HG03439 (cell line): ENCODE measurements around the gene INO80D.
"Not testable (repeated sequence)": the region's sequence is repeated elsewhere in the genome, so short reads cannot be mapped to it uniquely, and the experiment has no call there.

Experiments used
- ATAC-seq: cut with Tn5 transposase; IDR thresholded peaks from one replicate; pipeline ENCODE4 v1.9.1; 2021; ENCODE audit warnings: mild to moderate bottlenecking, moderate library complexity; ENCODE audit not compliant: unreplicated experiment

INO80D gene

DNA sequence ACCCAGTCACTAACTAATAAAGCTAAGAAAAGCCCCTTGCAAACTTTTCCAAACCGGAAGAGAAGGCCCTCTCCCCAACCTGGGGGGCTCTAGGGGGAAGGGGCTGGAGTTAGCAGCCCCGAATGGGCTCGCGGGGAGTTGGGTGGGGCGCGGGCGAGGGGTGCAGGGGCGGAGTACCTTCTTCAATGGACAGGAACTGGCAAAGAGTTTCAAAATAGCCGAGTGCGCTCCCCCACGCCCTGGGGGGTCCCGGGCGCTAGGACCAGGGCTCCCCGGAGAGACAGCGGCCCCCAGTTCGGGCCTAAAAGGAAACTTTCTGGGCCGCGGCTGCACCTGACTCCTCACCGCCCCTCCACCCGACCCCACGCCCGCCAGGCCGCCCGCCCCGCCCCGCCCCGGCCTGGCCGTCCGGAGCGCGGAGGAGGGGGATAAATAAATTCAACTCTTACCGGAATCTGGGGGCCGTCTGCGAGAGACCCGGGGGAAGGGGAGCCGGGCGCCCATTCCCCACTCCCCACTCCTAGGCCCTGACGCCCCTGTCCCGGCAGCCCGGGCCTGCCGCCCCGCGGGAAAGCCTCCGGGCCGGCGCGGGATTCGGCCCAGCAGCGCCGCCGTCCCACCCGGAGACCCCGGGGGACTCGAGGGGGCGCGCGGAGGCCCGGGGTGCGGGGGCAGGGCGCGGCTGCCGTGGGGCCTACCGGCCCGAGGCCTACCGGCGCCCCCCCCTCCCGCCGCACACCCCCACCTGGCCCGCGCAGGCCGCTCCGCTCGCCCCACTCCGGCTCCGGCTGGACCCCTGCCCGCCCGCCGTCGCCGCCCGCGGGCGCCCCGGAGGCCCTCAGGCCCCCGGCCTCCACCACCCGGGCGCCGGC is 868 bp downstream of the INO80D start:
- ATAC-seq, result peak; percentile 36

DNA sequence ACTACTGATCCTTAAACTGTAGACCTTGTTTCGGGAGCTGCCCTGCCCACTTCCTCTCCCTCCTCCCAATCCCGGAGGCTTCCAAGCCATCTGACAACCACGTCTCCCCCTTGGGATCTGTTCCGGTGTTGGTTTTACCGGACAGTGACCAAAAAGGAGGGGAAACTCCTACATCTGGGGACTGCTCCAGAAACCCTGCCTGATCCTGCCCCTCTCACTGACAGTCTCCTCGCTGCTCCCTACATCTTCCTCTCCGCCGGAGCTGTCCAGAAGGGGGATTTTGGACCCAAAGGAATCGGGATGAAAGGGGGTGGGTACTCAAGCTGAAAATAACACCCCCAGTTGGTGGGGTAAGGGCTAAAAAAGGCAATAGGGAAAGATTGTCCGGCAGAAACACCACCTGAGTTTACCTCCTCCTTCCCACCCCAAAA is 1.5 kb downstream of the INO80D start:
- no peak for ATAC-seq

DNA sequence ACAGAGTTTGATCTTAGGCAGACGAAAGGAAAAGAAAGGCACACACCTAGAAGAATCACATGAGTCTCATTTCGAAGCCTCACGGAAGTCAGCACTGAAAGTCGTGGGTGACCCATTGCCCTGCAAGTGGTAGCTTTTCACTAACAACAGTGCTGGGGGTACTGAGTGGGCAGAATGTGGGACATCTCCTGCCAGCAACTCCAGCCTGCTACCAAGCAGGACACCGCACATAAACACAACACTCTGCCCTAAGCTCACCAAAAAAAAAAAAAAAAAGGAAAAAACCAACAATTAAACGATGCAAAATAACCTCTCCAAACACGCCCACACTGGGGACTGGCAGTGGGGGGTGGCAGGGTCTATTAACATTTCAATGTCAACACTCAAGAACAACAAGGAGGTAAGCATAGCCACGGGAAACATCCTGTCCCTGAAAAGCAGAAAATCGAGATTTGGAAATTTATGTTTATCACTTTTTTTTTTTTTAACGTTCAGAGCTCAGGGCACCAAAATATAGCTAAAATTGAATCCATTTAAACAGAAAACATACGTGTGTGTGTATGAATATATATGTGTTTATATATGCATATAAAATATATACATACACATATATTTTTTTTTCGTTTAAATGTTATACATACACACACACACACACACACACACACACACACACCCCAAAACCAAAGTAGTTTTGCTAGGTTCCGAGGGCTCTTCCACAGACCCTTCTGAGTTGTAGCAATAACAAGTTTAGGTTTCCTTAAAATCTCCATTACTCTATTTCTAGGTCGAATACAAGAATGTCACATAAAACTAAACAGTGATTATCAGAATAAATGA is 2.2 kb downstream of the INO80D start:
- no peak for ATAC-seq

DNA sequence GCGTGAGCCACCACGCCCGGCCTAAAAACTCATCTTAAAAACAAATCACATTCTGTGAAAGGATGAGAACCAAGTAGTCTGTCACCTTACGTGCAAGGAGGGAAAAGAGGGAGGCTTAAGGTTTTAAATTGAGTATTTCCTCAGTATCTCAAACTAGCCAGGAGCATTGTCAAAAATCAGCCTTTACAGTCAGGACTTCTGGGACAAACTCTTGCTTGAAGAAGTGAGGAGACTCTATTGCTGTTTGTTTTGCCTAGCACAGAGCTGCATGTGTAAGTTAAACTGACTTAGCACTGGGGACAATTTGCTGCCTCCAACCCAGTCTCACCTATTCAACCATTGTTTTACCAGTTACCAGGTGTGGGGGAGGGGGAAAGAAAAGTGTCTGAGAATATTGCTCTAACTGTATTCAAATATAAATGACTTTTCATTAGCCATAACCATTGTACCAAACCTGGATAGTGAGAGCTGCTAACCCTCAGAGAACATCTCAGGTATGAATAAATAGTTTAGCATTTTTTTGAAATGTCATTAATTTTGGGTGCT is 3.6 kb downstream of the INO80D start:
- ATAC-seq, result no peak

DNA sequence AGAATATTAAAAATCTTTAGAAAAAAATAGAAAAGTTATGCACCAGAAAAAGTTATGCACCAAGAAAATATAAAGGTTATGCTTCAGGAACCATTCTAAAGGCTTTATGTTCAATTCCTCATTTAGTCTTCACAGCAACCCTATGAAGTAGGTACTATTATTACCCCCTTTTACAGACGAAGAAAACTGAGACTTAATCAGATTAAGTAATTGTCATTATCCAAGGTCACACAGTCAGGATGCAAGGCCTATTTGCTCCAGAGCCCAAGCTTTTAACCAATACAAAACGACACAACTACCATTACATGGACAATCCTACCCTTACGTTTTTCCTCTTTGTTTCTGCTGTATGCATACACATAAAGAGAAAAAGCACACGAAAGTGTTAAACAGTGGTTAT is 5.0 kb downstream of the INO80D start:
- ATAC-seq, result no peak

DNA sequence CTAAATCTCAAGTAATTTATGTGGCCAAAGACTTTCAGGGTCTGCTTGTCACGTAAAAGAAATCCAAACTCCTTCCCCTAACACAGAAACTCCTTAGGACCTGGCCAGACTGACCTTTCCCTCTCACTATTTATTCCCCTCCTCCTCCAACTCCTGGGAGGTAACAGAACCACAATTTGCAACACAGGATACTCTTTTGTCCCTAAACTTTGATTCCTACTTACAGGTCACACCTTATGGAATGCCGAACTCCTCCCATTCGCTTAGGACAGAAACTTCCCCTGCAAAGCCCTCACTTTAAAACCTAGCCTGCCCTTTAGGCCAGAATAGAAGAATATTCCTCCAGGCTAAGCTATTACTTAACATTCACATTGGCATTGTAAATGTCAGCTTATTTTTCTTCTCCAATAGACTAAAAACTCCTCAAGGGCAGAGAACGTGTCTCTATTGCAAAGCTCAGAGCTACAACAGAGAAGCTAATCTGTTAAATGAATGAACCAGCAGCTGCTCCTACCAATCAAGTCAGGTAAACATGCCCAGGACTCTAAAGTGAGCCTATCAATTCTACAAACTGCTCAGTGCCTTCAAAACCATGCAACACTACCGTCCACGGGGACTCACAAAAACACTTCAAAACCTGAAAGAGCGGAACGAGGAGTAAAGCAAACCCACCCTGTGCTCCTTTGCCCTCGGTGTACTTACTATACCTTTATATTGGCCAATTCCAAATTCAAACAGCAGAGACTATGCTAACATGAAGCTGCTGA is 6.1 kb downstream of the INO80D start:
- no peak for ATAC-seq

DNA sequence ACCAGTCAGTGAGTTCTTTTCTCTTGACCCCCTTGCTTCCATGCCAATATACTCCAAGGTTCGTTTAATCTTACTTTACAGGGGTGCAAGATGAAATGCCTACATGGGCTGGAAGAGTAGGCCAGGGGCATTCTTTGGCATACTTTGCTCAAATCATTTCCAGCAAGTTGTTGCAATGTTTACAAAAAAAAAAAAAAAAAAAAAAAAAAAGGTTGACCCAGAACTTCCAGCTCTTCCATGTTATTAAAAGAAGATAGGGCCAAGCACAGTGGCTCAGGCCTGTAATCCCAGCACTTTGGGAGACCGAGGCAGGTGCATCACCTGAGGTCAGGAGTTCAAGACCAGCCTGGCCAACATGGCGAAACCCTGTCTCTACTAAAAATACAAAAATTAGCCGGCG is 8.1 kb downstream of the INO80D start:
- ATAC-seq, result not testable (repeated sequence)

DNA sequence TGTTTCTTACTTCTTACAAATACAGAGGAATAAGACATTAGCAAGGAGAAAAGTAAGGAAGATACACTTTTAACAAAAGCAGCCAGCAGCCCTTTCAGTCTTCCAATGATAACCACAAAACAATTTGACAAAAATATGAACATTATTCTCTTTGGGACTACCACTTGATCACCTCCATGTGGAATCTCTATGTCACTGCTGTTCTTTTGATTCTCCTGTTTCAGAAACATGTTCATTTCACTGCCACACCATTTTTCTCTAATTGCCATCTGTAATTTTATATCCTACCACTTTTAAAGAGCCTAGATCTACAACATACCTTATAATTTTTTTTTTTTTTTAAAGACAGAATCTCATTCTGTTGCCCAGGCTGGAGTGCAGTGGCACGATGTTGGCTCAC is 10.9 kb downstream of the INO80D start:
- ATAC-seq, result no peak

DNA sequence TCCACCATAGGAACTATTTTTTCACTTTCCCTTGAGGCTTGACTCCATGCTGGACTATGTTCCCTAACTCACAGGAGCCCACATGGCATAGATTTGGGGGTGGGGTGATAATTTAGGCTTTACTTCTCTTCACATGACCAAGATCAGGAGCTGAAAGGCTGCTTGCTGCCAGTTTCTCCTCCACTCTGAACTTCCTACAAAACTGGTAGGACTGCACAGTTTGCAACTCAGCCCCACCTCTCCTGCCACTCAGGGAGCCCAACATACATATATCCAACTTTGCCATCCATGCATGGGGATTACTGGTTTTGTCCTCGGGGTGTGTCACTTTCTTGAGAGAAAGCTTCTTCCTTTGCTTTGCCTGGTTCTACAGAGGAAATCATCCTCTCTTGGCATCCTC is 14.2 kb downstream of the INO80D start:
- ATAC-seq, result no peak

DNA sequence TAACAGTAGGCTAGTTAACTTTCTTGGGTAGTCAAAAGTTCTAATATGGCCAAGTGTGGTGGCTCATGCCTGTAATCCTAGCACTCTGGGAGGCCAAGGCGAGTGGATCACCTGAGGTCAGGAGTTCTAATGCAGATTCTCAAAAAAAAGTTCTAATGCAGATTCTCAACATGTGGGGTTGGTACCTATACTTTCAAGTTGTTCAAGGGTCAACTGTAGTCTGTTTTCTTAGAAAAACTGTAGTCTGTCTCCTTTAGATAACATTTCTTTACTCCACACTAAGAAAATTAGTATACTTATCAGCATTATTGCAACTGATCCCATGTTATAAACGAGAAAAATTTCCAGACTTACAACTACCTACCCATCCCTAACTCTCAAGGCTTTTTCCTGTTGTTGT is 16.6 kb downstream of the INO80D start:
- ATAC-seq, result no peak

DNA sequence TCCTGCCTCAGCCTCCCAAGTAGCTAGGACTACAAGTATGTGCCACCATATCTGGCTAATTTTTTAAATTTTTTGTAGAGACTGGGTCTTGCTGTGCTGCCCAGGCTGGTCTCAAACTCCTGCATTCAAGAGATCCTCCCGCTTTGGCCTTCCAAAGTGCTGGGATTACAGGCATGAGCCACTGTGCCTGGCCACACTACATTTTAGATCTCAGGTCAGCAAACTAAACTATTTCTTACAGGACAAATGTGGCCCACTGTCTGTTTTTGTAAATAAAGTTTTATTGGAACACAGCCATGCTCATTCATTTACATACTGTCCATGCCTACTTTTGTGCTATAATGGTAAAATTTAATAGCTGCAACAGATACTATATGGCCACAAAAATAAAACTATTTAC is 17.8 kb downstream of the INO80D start:
- ATAC-seq, result no peak

DNA sequence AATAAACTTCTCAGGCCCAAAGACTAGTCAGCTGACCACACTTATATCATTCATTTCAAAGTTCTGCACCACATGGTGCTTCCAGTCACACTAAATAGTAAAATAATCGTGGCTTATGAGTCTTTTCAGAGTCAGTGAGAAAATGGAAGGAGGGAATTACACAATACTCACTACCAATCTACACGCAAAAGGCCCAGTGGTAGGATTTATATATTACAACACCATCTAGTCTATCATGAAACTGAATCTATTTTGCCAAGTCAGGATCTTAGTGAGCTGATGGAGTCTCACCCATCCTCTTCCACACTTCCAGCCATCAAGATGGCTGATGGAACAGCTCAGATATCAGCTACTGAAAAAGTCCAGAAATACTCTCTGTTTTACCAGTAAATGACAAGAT is 21.9 kb downstream of the INO80D start:
- no peak for ATAC-seq

DNA sequence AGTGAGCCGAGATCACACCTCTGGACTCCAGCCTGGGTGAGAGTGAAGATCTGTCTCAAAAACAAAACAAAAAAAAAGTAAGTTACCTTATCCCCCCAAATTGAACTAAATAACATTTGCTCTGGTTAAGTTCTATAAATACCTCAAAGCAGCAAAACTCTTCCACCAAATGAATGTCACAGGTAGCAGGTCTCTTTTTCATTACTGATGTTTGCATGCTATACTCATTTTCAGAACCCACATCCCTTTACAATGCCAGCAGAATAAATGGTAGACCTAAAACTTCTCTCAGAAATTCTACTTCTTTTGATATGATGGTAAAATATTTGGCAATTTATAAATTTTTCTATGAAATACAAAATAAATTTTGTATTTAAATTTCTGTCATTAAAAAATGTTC is 22.3 kb downstream of the INO80D start:
- no peak for ATAC-seq

DNA sequence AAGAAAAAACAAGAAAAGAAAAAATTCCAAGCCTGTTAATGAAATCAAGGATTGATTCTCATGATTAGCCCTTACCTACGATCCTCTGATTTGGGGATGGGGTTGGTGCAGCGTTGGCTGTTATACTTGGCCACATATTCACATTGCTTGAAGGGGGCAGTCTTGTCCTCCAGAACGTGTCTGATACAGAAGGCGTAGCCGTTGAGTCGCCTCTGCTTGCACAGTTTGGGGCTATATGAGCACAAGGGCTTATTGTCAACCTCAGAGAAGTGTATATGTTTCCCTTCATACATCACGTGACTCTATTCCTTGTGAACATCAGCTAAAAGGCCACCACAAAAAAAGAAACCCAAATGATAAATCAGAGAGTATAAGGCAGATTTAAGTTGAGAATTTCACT is 23.2 kb downstream of the INO80D start:
- no peak for ATAC-seq

DNA sequence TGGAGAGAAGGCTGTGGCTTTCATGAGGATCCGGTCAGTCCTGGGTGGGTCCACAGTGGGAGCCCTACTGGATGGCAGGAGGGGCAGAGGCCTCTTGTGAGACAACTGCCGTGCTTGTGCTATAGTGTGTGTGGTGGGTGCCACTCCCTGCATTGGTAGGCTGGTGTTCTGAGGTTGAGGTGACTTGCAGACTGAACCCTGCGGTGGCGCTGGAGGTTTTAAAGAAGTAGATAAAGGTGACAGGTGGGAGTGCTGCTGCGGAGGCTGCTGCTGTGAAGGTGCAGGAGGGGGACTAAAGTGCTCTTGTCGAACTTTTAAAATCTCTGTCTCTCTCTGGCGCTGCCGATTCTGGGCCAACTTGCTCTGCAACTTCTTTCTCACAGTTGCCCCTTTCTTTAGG is 29.7 kb downstream of the INO80D start:
- ATAC-seq, result no peak

DNA sequence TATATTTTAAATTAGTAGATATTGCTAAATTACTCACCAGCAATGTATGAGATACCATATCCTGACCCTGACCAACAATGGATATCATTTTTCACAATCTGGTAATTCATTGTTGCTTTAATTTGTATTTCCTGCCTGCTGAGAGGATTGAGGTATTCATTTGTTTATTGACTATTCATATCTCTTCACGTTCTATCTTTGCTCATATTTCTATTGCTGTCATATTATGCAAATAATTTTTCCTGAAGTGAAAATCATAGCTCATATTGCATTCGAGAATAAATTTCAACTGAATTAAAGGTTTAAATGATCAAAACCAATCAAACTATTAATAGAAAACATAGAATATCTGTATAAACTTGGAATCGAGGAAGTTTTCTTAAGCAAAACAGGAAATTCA is 31.0 kb downstream of the INO80D start:
- ATAC-seq, result no peak

DNA sequence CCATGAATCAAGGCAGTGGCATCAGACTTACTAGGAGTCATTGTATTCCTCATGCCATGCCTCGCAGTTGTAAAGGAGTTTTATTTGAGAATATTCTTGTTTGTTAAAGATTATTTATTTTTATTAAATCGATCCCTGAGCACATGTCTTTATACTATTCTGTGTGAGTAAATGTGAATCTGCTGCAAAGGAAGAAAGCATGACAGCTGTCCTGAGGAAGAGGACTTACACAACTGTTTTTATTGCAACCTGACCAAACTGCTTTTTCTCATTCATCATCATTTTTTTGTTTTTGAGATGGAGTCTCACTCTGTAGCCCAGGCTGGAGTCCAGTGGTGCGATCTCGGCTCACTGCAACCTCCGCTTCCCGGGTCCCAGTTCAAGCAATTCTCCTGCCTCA is 34.1 kb downstream of the INO80D start:
- no peak for ATAC-seq

DNA sequence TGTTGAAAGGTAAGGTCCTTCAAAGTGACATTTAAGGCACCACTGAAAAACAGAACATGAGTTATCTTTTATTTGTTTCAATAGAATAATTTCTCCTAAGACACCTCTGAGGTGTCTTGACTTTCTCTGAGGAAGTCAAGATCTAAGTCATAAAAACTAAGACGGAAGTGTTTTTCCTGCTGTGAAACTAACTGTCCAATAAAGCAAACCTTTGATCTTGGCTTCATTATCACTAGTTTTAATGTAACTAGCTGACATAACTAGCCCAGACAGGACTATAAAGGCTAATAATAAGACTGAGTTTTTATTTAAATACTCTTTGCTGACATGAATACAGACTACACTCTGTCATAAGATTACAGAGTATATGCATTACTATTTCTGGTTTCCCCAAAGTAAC is 36.6 kb downstream of the INO80D start:
- no peak for ATAC-seq

DNA sequence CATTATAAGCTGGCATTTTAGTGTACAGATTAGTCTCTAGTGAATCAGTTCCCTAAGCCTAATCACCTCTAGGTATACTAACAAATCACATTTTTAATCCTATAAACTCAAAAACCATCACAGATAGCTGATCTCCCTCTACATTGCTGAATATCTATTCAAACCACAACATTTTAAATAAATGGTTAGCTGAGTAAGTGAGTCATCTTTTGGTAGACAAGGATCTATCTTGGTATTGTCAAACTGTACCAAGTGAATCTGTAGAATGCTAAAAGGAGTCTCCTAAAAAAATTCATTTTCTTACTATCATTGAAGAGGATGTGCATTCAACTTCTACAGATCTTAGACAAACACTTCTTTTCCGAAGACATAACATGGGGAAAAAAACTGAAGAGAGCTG is 40.7 kb downstream of the INO80D start:
- ATAC-seq, result no peak

DNA sequence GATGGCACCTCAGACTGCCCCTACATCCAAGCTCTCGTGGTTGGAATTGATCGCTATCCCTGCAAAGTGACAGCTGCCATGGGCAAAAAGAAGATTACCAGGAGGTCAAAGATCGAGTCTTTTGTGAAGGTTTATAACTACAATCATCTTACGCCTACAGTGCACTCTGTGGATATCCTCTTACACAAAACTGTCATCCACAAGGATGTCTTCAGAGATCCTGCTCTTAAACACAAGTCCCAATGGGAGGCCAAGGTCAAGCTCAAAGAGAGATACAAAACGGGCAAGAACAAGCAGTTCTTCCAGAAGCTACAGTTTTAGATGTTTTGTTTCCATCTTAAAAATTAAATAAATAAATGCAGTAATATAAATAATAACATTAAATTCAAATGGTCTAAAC is 45.4 kb downstream of the INO80D start:
- ATAC-seq, result no peak

DNA sequence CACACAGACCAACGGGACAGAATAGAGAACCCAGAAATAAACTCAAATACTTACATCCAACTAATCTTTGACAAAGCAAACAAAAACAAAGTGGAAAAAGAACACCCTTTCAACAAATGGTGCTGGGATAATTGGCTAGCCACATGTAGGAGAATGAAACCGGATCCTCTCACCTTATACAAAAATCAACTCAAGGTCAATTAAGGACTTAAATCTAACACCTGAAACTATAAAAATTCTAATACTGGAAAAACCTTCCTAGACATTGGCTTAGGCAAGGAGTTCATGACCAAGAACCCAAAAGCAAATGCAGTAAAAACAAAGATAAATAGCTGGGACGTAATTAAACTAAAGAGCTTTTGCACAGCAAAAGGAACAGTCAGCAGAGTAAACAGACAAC is 50.6 kb downstream of the INO80D start:
- not testable (repeated sequence) for ATAC-seq
